ENCODE results near the gene CSNK2A2.

DNA sequence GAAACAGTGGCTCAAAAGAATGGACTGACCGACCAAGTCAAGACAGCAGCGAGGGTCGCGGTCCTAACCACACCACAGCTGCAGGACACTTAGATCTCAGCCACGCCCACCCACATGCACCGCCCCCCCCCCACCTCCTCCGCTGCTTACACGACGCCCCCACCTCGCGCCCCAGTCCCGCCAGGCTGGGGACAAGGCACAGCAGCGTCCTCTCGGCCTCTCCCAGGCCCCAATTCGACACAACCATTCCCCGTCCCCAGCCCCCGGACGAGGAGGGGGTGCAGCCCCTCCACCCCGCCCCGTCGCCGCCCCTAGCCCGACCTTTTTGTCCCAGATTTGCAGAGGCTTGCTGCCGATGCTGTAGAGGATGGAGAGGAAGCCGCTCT lies 69.2 kb downstream of the CSNK2A2 start:
- TF ChIP-seq CTCF (IDR thresholded peaks at IDR 0.05): no peak
- no peak for TF ChIP-seq EZH2 (IDR thresholded peaks at IDR 0.05)
